ENCODE results near the gene PRSS21.

DNA sequence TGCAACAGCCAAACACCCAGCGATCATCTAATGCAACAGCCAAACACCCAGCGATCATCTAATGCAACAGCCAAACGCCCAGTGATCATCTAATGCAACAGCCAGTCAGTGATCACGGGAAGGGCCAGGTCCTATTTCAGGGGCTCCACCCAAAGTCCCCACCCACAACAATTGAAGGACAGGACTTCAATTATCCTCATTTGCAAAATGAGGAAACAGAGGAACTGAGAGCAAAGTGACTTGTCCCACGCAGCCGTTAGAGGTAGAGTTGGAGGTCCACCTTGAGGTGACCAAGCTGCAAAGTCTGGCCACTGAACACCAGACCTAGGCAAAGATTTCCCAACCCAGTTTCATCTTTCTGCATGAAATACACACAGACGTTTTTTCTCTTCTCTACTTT is 16.7 kb downstream of the PRSS21 start:
- TF ChIP-seq, protein P1, sequence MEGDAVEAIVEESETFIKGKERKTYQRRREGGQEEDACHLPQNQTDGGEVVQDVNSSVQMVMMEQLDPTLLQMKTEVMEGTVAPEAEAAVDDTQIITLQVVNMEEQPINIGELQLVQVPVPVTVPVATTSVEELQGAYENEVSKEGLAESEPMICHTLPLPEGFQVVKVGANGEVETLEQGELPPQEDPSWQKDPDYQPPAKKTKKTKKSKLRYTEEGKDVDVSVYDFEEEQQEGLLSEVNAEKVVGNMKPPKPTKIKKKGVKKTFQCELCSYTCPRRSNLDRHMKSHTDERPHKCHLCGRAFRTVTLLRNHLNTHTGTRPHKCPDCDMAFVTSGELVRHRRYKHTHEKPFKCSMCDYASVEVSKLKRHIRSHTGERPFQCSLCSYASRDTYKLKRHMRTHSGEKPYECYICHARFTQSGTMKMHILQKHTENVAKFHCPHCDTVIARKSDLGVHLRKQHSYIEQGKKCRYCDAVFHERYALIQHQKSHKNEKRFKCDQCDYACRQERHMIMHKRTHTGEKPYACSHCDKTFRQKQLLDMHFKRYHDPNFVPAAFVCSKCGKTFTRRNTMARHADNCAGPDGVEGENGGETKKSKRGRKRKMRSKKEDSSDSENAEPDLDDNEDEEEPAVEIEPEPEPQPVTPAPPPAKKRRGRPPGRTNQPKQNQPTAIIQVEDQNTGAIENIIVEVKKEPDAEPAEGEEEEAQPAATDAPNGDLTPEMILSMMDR (IDR thresholded peaks at IDR 0.05), result no peak
- no peak for TF ChIP-seq POLR2A (IDR thresholded peaks at IDR 0.05)
